Osteoblast (primary cell): ENCODE measurements around the gene MFN2. TPM values are rescaled to one million over a fixed set of nuclear protein-coding genes. Genes with fewer than 3 reads are reported as not detected.
"Not testable (repeated sequence)": the region's sequence is repeated elsewhere in the genome, so short reads cannot be mapped to it uniquely, and the experiment has no call there.

Experiments used
- DNase-seq: peaks from one replicate; pipeline ENCODE4 v3.0.0; 2011; ENCODE audit warnings: low spot score, mixed read lengths; ENCODE audit not compliant: insufficient read length; ENCODE audit errors: missing footprints
- H2AFZ ChIP-seq: 2 replicates; pipeline ENCODE4 v1.6.0; 2011; ENCODE audit warnings: mild to moderate bottlenecking, low read length
- H3K27ac ChIP-seq: 2 replicates; pipeline ENCODE4 v1.5.1; 2011; ENCODE audit warnings: mild to moderate bottlenecking, low read depth, low read length, moderate library complexity
- H3K27me3 ChIP-seq: 2 replicates; pipeline ENCODE4 v1.6.0; 2012; ENCODE audit warnings: mild to moderate bottlenecking, control low read depth, inconsistent platforms, low read length, moderate library complexity; ENCODE audit not compliant: insufficient read depth
- H3K36me3 ChIP-seq: 2 replicates; pipeline ENCODE4 v1.5.1; 2011; ENCODE audit warnings: mild to moderate bottlenecking, low read length, control low read depth, moderate library complexity; ENCODE audit not compliant: insufficient read depth
- H3K4me1 ChIP-seq: 2 replicates; pipeline ENCODE4 v1.5.1; 2011; ENCODE audit warnings: mild to moderate bottlenecking, low read length, control low read depth, moderate library complexity; ENCODE audit not compliant: insufficient read depth
- H3K4me2 ChIP-seq: 2 replicates; pipeline ENCODE4 v1.6.0; 2011; ENCODE audit warnings: mild to moderate bottlenecking, low read length; ENCODE audit not compliant: insufficient read depth
- H3K4me3 ChIP-seq: fragments of 200-600 bp; sonication (generic); 3 replicates; pipeline ENCODE4 v1.5.1; 2012; ENCODE audit warnings: mild to moderate bottlenecking, low read length, inconsistent platforms; ENCODE audit not compliant: insufficient read depth
- H3K79me2 ChIP-seq: 2 replicates; pipeline ENCODE4 v1.6.0; 2012; ENCODE audit warnings: mild to moderate bottlenecking, low read length, control low read depth, inconsistent platforms; ENCODE audit not compliant: insufficient read depth
- H3K9me3 ChIP-seq: 2 replicates; pipeline ENCODE4 v1.5.1; 2011; ENCODE audit warnings: low read depth, low read length, control low read depth
- H4K20me1 ChIP-seq: 2 replicates; pipeline ENCODE4 v1.6.0; 2012; ENCODE audit warnings: mild to moderate bottlenecking, low read length, control low read depth; ENCODE audit not compliant: insufficient read depth
- total RNA-seq: library from RNA; depleted of rRNA; stranded (reverse); fragments of >200 nt; gene quantifications from 2 replicates; pipeline ENCODE4 v1.2.3, GENCODE V29; 2012
- TF ChIP-seq, protein P1 (sequence below): IDR thresholded peaks from 2 replicates; pipeline ENCODE4 v1.5.1; 2011; ENCODE audit warnings: mild to moderate bottlenecking, low read depth, low read length, moderate library complexity; ENCODE audit errors: extremely low read depth

Gene MFN2
- total RNA-seq, 1 donor, result 51.0 TPM

DNA sequence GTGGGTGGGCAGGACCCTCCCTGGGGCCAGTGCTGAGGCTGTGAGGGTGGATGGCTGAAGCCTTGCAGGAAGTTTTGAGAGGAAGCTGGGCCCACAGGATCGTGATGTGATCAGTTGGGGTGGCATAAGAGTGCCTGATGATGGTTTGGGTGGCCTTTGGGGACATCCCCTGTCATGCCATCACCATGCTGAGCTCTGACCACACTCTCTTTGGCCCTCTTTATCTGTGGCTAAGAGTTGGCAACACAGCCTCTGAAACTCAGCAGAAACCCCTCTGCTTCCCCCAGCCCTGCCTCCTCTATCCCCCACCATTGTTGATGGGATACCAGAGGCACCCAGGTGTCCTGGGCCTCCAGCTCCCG lies 58.9 kb downstream of the MFN2 start:
- TF ChIP-seq, protein P1, sequence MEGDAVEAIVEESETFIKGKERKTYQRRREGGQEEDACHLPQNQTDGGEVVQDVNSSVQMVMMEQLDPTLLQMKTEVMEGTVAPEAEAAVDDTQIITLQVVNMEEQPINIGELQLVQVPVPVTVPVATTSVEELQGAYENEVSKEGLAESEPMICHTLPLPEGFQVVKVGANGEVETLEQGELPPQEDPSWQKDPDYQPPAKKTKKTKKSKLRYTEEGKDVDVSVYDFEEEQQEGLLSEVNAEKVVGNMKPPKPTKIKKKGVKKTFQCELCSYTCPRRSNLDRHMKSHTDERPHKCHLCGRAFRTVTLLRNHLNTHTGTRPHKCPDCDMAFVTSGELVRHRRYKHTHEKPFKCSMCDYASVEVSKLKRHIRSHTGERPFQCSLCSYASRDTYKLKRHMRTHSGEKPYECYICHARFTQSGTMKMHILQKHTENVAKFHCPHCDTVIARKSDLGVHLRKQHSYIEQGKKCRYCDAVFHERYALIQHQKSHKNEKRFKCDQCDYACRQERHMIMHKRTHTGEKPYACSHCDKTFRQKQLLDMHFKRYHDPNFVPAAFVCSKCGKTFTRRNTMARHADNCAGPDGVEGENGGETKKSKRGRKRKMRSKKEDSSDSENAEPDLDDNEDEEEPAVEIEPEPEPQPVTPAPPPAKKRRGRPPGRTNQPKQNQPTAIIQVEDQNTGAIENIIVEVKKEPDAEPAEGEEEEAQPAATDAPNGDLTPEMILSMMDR, result no peak
- peaks cover 9% of the 10 kb centered on the region for H3K4me1 ChIP-seq
- no peak overlapping the region for H3K4me2 ChIP-seq
- no peak overlapping the region for H3K4me3 ChIP-seq
- no peaks in the 10 kb centered on the region for H3K36me3 ChIP-seq
- H4K20me1 ChIP-seq, result no peaks in the 10 kb centered on the region
- H3K9me3 ChIP-seq, result no peaks in the 10 kb centered on the region
- no peaks in the 10 kb centered on the region for H3K27me3 ChIP-seq
- H3K27ac ChIP-seq, result no peak overlapping the region
- DNase-seq, result peak; percentile 66
- H2AFZ ChIP-seq, result no peak overlapping the region
- H3K79me2 ChIP-seq, result no peaks in the 10 kb centered on the region

DNA sequence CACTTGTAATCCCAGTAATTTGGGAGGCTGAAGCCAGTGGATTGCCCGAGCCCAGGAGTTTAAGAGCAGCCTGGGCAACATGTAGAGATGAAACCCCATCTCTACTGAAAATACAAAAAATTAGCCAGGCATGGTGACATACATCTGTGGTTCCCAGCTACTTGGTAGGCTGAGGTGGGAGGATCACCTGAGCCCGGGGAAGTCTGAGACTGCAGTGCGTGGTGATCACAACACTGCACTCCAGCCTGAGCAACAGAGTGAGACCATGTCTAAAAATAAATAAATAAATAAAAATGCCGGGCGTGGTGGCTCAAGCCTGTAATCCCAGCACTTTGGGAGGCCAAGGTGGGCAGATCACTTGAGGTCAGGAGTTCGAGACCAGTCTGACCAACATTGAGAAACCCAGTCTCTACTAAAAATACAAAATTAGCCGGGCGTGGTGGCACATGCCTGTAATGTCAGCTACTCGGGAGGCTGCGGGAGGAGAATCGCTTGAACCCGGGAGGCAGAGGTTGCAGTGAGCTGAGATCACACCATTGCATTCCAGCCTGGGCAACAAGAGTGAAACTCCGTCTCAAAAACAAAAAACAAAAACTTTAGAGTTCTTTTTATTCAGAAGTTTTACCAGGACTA lies 59.7 kb downstream of the MFN2 start:
- H3K27ac ChIP-seq, H2AFZ ChIP-seq, H4K20me1 ChIP-seq, H3K79me2 ChIP-seq, H3K9me3 ChIP-seq, H3K27me3 ChIP-seq, DNase-seq, H3K4me2 ChIP-seq, H3K4me1 ChIP-seq, H3K4me3 ChIP-seq, H3K36me3 ChIP-seq: not testable (repeated sequence)

DNA sequence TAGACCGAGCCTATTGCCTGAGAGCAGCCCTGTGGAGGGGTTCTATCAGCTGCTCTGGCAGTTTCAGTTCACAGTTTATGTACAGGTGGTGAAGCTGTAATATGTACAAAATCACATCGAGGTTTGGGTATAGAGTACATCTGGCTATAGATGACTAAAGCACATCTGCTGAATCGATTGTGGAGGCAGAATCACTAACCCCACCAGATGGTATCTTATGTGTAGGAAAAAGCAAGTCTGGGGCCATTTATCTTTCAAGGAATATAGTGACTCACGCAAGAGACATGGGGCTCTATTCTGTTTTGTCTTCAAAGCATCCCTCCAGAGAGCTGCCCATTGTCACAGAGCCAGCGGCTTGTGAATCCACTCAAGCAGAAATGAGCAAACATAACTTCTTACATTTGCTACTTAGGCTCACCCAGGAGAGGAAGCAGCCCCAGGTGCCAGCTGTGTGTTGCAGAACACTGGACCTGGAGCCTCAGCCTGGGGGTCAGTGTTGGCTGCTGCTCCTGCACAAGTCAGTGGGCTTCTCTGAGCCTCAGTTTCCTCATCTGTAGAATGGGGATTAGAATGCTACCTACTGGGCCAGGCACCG lies 60.3 kb downstream of the MFN2 start:
- Histone ChIP-seq H3K4me2 (no peak overlapping the region), H3K36me3 (no peaks in the 10 kb centered on the region), H3K4me1 (peaks cover 5% of the 10 kb centered on the region), H3K79me2 (no peaks in the 10 kb centered on the region), H3K27ac (no peak overlapping the region), H3K27me3 (no peaks in the 10 kb centered on the region), H3K4me3 (no peak overlapping the region), H3K9me3 (no peaks in the 10 kb centered on the region), H2AFZ (no peak overlapping the region), H4K20me1 (no peaks in the 10 kb centered on the region)
- TF ChIP-seq, protein P1, result no peak
- DNase-seq, result peak; percentile 98

DNA sequence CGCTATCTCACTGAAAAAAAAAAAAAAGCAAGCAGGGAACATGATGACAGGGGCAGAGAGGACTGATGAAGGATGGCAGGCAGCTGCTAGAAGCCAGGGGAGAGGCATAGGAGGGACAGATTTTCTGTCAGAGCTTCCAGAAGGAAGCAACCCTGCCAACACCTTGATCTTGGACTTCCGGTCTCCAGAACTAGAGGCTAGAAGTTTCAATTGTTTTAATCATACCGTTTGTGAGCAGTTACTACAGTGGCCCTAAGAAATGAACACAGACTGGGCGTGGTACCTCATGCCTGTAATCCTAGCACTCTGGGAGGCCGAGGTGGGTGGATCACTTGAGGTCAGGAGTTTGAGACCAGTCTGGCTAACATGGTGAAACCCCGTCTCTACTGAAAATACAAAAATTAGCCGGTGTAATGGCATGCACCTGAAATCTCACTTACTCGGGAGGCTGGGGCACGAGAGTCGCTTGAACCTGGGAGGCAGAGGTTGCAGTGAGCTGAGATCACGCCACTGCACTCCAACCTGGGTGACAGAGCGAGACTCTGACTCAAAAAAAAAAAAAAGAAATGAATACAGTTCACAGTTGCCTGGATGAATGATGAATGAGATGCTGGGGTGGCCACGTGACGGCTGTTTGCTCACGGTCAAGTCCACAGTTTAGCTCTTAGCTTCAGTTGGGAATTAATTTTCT lies 64.1 kb downstream of the MFN2 start:
- H3K79me2 ChIP-seq, H3K36me3 ChIP-seq, H4K20me1 ChIP-seq, H3K4me2 ChIP-seq, H3K27me3 ChIP-seq, H3K9me3 ChIP-seq, H2AFZ ChIP-seq, H3K27ac ChIP-seq, H3K4me3 ChIP-seq: not testable (repeated sequence)
- peaks cover 18% of the 10 kb centered on the region for H3K4me1 ChIP-seq
- peak; percentile 69 for DNase-seq

DNA sequence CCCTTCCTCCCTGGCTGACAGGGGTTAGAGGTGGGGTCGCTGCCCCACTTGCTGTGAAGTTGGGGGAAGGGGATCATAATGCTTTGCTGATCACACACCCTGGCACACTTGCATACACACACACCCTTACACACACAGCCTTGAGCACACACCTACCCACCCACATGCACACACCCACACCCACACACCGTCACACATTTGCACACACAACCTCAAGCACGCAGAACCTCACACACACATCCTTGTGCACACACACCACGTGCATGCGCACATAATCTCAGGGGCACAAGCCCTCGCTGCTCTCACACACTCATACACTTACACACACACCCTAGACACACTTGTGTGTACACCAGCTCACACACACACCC lies 66.5 kb downstream of the MFN2 start:
- H3K9me3 ChIP-seq, result no peaks in the 10 kb centered on the region
- no peaks in the 10 kb centered on the region for H4K20me1 ChIP-seq
- H3K79me2 ChIP-seq, result no peaks in the 10 kb centered on the region
- no peaks in the 10 kb centered on the region for H3K27me3 ChIP-seq
- no peak overlapping the region for H3K27ac ChIP-seq
- H3K4me1 ChIP-seq, result peaks cover 14% of the 10 kb centered on the region
- TF ChIP-seq, protein P1, result no peak
- no peak overlapping the region for H2AFZ ChIP-seq
- no peak overlapping the region for H3K4me3 ChIP-seq
- H3K36me3 ChIP-seq, result no peaks in the 10 kb centered on the region
- peak overlapping the region; percentile 79 for H3K4me2 ChIP-seq
- DNase-seq, result no peak
